ENCODE measurements around the gene ZFYVE26.
A peak's percentile ranks its signal among the peaks of the same experiment; 100 is the strongest.
"Not testable (repeated sequence)": the region's sequence is repeated elsewhere in the genome, so short reads cannot be mapped to it uniquely, and the experiment has no call there.

Gene ZFYVE26

GRCh38 chr14:67816326-67817002 lies at the start of gene ZFYVE26:
Gene ZFYVE26 (minus strand): TSS chr14:67816590. CDS start chr14:67815963, 627 bp downstream.
- DNase-seq (ENCODE audit: low read depth) = peak; percentile 55

- DNase-seq (ENCODE audit: low read depth) = no peak
These were observed 46.8 kb upstream of the ZFYVE26 start for GRCh38 chr14:67863223-67863622.

- DNase-seq (ENCODE audit: low read depth) = no peak
These were observed 42.9 kb upstream of the ZFYVE26 start for GRCh38 chr14:67859169-67859749.

- no peak for DNase-seq (ENCODE audit: low read depth)
These were observed 41.5 kb upstream of the ZFYVE26 start for GRCh38 chr14:67857778-67858350.

- no peak for DNase-seq (ENCODE audit: low read depth)
These were observed 40.4 kb upstream of the ZFYVE26 start for GRCh38 chr14:67856827-67857226.

- DNase-seq (ENCODE audit: low read depth) = no peak
These were observed 37.3 kb upstream of the ZFYVE26 start for GRCh38 chr14:67853715-67854114.

- DNase-seq (ENCODE audit: low read depth) = no peak
These were observed 36.7 kb upstream of the ZFYVE26 start for GRCh38 chr14:67852926-67853604.

- DNase-seq (ENCODE audit: low read depth) = no peak
These were observed 35.5 kb upstream of the ZFYVE26 start for GRCh38 chr14:67851785-67852410.

- DNase-seq (ENCODE audit: low read depth) = no peak
These were observed 33.9 kb upstream of the ZFYVE26 start for GRCh38 chr14:67850066-67850830.

- no peak for DNase-seq (ENCODE audit: low read depth)
These were observed 29.7 kb upstream of the ZFYVE26 start for GRCh38 chr14:67846029-67846610.

- DNase-seq (ENCODE audit: low read depth) = no peak
These were observed 20.7 kb upstream of the ZFYVE26 start for GRCh38 chr14:67837011-67837624.

GRCh38 chr14:67835596-67835995 lies 19.2 kb upstream of the ZFYVE26 start:
- no peak for DNase-seq (ENCODE audit: low read depth)

GRCh38 chr14:67833403-67833802 lies 17.0 kb upstream of the ZFYVE26 start:
- no peak for DNase-seq (ENCODE audit: low read depth)

- no peak for DNase-seq (ENCODE audit: low read depth)
These were observed 14.7 kb upstream of the ZFYVE26 start for GRCh38 chr14:67831113-67831512.

- no peak for DNase-seq (ENCODE audit: low read depth)
These were observed 4.7 kb upstream of the ZFYVE26 start for GRCh38 chr14:67821121-67821520.

GRCh38 chr14:67820428-67820971 lies 4.1 kb upstream of the ZFYVE26 start:
- DNase-seq (ENCODE audit: low read depth) = no peak

- peak; percentile 65 for DNase-seq (ENCODE audit: low read depth)
These were observed 3.4 kb upstream of the ZFYVE26 start, which contains the start of gene RAD51B for GRCh38 chr14:67819563-67820421. Gene RAD51B (plus strand): TSS chr14:67819779.

GRCh38 chr14:67818476-67818875 lies 2.1 kb upstream of the ZFYVE26 start:
- not testable (repeated sequence) for DNase-seq (ENCODE audit: low read depth)

- no peak for DNase-seq (ENCODE audit: low read depth)
These were observed 1.5 kb upstream of the ZFYVE26 start for GRCh38 chr14:67817750-67818438.

All from stimulated activated CD8-positive, alpha-beta memory T cell treated with anti-CD3 and anti-CD28 coated beads, Interleukin-15, amount 100 ng/mL, for 24 hours (primary cell).